Peyer's patch (tissue), 4 donors: ENCODE results near the gene FIGNL2.

ENCODE experiments used
- POLR2A ChIP-seq, 2 donors: fragments of 450-650 bp; IDR thresholded peaks; one replicate each; pipeline ENCODE4 v1.5.1; 2017; ENCODE audit warnings: antibody characterized with exemption in 2 of 2, mild to moderate bottlenecking in 2 of 2, moderate library complexity in 2 of 2
- TF ChIP-seq, protein P1 (sequence below), 6 experiments: fragments of 450-650 bp in 4 of 6; fragments of 200-600 bp in 2 of 6; sonication (generic) in 1 of 6; IDR thresholded peaks; one replicate each; pipeline ENCODE4 v1.5.1; 2017 to 2019; ENCODE audit warnings: antibody characterized with exemption in 6 of 6, mild to moderate bottlenecking in 3 of 6, moderate library complexity in 1 of 6

DNA sequence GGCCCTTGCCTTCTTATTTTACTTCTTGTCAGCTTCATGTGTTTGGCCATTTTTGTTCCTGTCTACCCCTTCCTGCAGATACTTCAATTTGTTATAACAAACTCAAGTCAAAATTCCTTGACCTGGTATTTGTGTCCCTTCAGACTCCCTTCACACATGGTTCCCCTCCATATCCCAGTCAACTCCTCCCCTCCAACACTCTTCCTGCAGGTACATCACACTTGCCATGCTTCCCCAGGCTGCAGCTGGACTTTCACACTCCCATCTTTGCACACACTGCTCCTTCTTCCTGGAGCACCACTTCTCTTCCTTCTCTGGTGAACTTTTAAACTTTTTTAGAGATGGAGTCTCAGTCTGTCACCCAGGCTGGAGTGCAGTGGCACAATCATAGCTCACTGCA, 18.9 kb upstream of the FIGNL2 start:
- no peak for TF ChIP-seq POLR2A (IDR thresholded peaks at IDR 0.05)
- TF ChIP-seq, protein P1, sequence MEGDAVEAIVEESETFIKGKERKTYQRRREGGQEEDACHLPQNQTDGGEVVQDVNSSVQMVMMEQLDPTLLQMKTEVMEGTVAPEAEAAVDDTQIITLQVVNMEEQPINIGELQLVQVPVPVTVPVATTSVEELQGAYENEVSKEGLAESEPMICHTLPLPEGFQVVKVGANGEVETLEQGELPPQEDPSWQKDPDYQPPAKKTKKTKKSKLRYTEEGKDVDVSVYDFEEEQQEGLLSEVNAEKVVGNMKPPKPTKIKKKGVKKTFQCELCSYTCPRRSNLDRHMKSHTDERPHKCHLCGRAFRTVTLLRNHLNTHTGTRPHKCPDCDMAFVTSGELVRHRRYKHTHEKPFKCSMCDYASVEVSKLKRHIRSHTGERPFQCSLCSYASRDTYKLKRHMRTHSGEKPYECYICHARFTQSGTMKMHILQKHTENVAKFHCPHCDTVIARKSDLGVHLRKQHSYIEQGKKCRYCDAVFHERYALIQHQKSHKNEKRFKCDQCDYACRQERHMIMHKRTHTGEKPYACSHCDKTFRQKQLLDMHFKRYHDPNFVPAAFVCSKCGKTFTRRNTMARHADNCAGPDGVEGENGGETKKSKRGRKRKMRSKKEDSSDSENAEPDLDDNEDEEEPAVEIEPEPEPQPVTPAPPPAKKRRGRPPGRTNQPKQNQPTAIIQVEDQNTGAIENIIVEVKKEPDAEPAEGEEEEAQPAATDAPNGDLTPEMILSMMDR (IDR thresholded peaks at IDR 0.05) = no peak
